ENCODE results near the gene ADGRB3.

Gene ADGRB3

GRCh38 chr6:68726337-68726736, 91.3 kb downstream of the ADGRB3 start:
- no peak for TF ChIP-seq CTCF (IDR thresholded peaks at IDR 0.05)
- no peak for DNase-seq (ENCODE audit: low spot score)
- H3K27ac ChIP-seq, result no peak overlapping the region
- no peak overlapping the region for H3K4me3 ChIP-seq

- H3K27ac ChIP-seq, result no peak overlapping the region
- no peak for TF ChIP-seq CTCF (IDR thresholded peaks at IDR 0.05)
- DNase-seq (ENCODE audit: low spot score), result no peak
Observed at GRCh38 chr6:68726992-68727391, 91.9 kb downstream of the ADGRB3 start.

GRCh38 chr6:68727699-68728098, 92.6 kb downstream of the ADGRB3 start:
- Histone ChIP-seq H3K4me3 (no peak overlapping the region), H3K27ac (no peak overlapping the region)
- no peak for TF ChIP-seq CTCF (IDR thresholded peaks at IDR 0.05)
- DNase-seq (ENCODE audit: low spot score), result no peak

More at GRCh38 chr6:68726992-68727391, 91.9 kb downstream of the ADGRB3 start:
- no peak overlapping the region for H3K4me3 ChIP-seq

GRCh38 chr6:68728159-68728979, 93.3 kb downstream of the ADGRB3 start:
- no peak for DNase-seq (ENCODE audit: low spot score)
- Histone ChIP-seq H3K4me3 (no peak overlapping the region), H3K27ac (peak overlapping the region in 1 of 2 donors; percentile 47)
- no peak for TF ChIP-seq CTCF (IDR thresholded peaks at IDR 0.05)

- DNase-seq (ENCODE audit: low spot score), result no peak
- no peak for TF ChIP-seq CTCF (IDR thresholded peaks at IDR 0.05)
- no peak overlapping the region for H3K27ac ChIP-seq
- no peak overlapping the region for H3K4me3 ChIP-seq
Observed at GRCh38 chr6:68729377-68729903, 94.4 kb downstream of the ADGRB3 start.

- no peak for TF ChIP-seq CTCF (IDR thresholded peaks at IDR 0.05)
- no peak overlapping the region for H3K4me3 ChIP-seq
- no peak overlapping the region for H3K27ac ChIP-seq
- DNase-seq (ENCODE audit: low spot score), result no peak
Observed at GRCh38 chr6:68730291-68731054, 95.4 kb downstream of the ADGRB3 start.

All from coronary artery (tissue), 2 donors.